ENCODE data around the gene DTNB. TPM values are rescaled to one million over a fixed set of nuclear protein-coding genes. Genes with fewer than 3 reads are reported as not detected.

Gene DTNB
- total RNA-seq, 1 donor from 2014 or later = 17.9 TPM

GRCh38 chr2:25332571-25332970 is 340.8 kb downstream of the DTNB start:
- Histone ChIP-seq H3K27me3 (no peaks in the 10 kb centered on the region), H3K36me3 (no peaks in the 10 kb centered on the region), H3K9me3 (no peaks in the 10 kb centered on the region), H3K4me1 (peaks cover 47% of the 10 kb centered on the region), H3K4me3 (no peak overlapping the region), H3K27ac (no peak overlapping the region)
- DNase-seq (ENCODE audit: extremely low spot score in 2 of 2) = no peak
- no peak for TF ChIP-seq CTCF (IDR thresholded peaks at IDR 0.05)
- TF ChIP-seq POLR2AphosphoS5 (IDR thresholded peaks at IDR 0.05; ENCODE audit: insufficient read depth in 1 of 2, low read depth in 1 of 2) = no peak
- no peak for TF ChIP-seq POLR2A (IDR thresholded peaks at IDR 0.05)
- intact Hi-C loops (cut with DNase I) = no loop called here

- Histone ChIP-seq H3K9me3 (no peaks in the 10 kb centered on the region), H3K27me3 (no peaks in the 10 kb centered on the region), H3K27ac (no peak overlapping the region), H3K36me3 (no peaks in the 10 kb centered on the region), H3K4me3 (no peak overlapping the region), H3K4me1 (peaks cover 45% of the 10 kb centered on the region)
- TF ChIP-seq POLR2A (IDR thresholded peaks at IDR 0.05) (no peak), POLR2AphosphoS5 (IDR thresholded peaks at IDR 0.05; ENCODE audit: insufficient read depth in 1 of 2, low read depth in 1 of 2) (no peak), CTCF (IDR thresholded peaks at IDR 0.05) (no peak)
- intact Hi-C loops (cut with DNase I) = no loop called here
- DNase-seq (ENCODE audit: extremely low spot score in 2 of 2) = no peak
These were observed 341.6 kb downstream of the DTNB start for GRCh38 chr2:25331686-25332365.

DNA sequence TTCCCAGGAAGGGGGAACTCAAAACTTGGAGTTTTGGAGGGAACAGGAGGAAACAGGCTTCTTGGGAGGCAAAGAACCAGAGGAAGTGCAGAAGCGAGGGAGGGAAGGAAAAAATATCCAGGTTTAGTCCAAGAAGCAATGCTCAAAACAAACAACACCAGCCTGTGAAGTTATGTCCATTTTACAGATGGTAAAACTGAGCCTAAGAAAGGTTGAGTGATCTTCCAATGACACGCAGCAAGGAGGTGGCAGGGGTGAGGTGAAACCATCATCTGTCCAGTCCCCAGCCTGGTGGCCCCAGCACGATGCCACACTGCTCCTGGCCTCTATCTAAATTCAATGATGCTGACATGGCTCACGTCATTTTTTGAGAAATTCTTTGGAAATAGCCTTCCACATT is 342.4 kb downstream of the DTNB start:
- no peak for DNase-seq (ENCODE audit: extremely low spot score in 2 of 2)
- intact Hi-C loops (cut with DNase I) = no loop called here
- TF ChIP-seq POLR2AphosphoS5 (IDR thresholded peaks at IDR 0.05; ENCODE audit: insufficient read depth in 1 of 2, low read depth in 1 of 2) (no peak), POLR2A (IDR thresholded peaks at IDR 0.05) (no peak), CTCF (IDR thresholded peaks at IDR 0.05) (no peak)
- no peak overlapping the region for H3K4me3 ChIP-seq
- H3K9me3 ChIP-seq = no peaks in the 10 kb centered on the region
- peaks cover 36% of the 10 kb centered on the region for H3K4me1 ChIP-seq
- no peaks in the 10 kb centered on the region for H3K27me3 ChIP-seq
- H3K27ac ChIP-seq = no peak overlapping the region
- H3K36me3 ChIP-seq = no peaks in the 10 kb centered on the region

DNA sequence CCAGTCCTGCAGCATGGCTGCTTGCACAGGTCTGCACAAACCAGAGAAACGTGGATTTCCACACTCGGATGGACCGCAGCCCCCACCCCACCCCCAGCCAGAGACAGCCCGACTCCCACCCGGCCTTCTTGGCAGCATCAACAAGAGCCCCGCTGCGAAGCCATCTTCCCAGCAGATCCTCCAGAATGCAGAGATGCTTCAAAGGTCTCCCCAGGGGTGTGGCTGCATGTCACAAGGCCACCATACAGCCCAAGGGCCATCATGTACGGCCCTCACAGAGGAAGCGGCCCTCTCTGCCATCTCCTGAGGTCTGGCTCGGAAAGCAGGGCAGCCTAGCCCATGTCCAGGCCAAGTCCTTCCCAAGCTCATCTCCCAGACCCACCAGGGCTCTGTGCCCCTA is 343.1 kb downstream of the DTNB start:
- TF ChIP-seq POLR2A (IDR thresholded peaks at IDR 0.05) (no peak), CTCF (IDR thresholded peaks at IDR 0.05) (no peak), POLR2AphosphoS5 (IDR thresholded peaks at IDR 0.05; ENCODE audit: insufficient read depth in 1 of 2, low read depth in 1 of 2) (no peak)
- peaks cover 39% of the 10 kb centered on the region for H3K4me1 ChIP-seq
- DNase-seq (ENCODE audit: extremely low spot score in 2 of 2) = no peak
- H3K27ac ChIP-seq = no peak overlapping the region
- no peaks in the 10 kb centered on the region for H3K9me3 ChIP-seq
- intact Hi-C loops (cut with DNase I) = no loop called here
- no peaks in the 10 kb centered on the region for H3K36me3 ChIP-seq
- no peak overlapping the region for H3K4me3 ChIP-seq
- no peaks in the 10 kb centered on the region for H3K27me3 ChIP-seq

All from vagina (tissue), 2 donors.